ENCODE results near the gene CDH11.

CDH11 gene

DNA sequence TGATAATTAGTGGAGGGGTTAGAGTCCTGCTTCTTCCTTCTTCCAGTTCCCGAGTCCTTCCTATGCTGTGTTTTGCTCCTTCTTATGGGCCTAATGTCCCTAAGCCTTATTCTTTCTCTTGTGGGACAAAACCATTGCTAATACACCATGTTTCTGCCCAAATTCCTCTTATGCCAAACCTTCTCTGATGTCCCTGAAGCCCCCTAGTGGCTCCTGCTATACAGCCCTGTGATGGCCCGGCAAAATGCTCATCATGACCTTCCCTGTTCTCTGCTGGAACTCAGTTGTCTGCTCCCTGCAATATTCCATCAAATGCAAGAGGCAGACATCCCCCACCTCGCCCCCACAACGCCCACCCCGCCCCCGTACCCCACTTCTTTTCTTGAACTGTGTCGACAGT lies 171.6 kb downstream of the CDH11 start:
- Histone ChIP-seq H3K4me1 (ENCODE audit: control insufficient read depth, insufficient read depth, low read length, poor library complexity, severe bottlenecking) (no peaks in the 10 kb centered on the region), H3K9me3 (ENCODE audit: control insufficient read depth, low read length) (no peaks in the 10 kb centered on the region), H3K4me3 (ENCODE audit: insufficient read depth, low read depth, low read length, poor library complexity, severe bottlenecking) (no peak overlapping the region), H3K27me3 (replicated peaks; ENCODE audit: control insufficient read depth, insufficient read depth, low read length, poor library complexity, severe bottlenecking) (no peaks in the 10 kb centered on the region), H3K27ac (ENCODE audit: insufficient read depth, low read length, poor library complexity, severe bottlenecking) (no peak overlapping the region), H3K36me3 (ENCODE audit: control insufficient read depth, insufficient read depth, low read length) (no peaks in the 10 kb centered on the region)
- no peak for DNase-seq

DNA sequence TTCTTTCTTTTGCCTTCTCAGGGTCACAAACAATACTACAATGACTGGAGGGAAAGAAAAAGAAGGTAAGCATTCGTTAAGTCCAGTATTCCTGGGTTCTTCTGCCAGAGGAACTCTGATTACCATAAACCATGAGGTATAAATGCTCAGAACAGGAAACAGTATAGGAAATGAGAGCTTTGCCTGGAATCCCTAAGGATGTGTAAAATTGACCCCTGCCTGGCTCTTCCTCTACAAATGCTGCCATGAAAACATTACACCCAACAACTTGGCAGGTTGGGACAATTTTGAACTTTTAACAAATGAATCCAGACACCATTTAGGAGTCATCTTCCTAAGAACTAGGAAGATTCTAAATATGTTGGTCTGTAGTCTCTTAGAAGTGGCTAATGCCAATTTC lies 173.8 kb downstream of the CDH11 start:
- Histone ChIP-seq H3K27me3 (replicated peaks; ENCODE audit: control insufficient read depth, insufficient read depth, low read length, poor library complexity, severe bottlenecking) (no peaks in the 10 kb centered on the region), H3K4me1 (ENCODE audit: control insufficient read depth, insufficient read depth, low read length, poor library complexity, severe bottlenecking) (no peaks in the 10 kb centered on the region), H3K27ac (ENCODE audit: insufficient read depth, low read length, poor library complexity, severe bottlenecking) (no peak overlapping the region), H3K4me3 (ENCODE audit: insufficient read depth, low read depth, low read length, poor library complexity, severe bottlenecking) (no peak overlapping the region), H3K36me3 (ENCODE audit: control insufficient read depth, insufficient read depth, low read length) (no peaks in the 10 kb centered on the region), H3K9me3 (ENCODE audit: control insufficient read depth, low read length) (no peaks in the 10 kb centered on the region)
- no peak for DNase-seq

DNA sequence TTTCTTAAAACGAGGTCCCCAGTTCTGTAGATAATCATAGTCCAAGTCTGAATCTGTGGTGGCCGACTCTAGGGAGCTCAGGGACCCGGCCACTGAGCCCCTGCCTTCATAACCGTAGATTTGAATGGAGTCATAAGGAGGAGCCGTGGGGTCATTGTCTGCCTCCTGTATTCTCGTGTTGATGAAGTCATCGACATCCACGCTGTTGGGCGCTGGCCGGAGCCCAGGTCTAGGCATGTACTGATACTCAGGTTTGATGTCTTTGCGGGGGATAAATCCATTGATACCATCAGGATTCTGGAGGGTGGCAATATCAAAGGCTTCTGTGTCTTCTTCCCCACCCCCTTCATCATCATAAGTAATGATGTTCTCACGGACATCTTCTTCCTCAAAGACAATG lies 174.2 kb downstream of the CDH11 start:
- Histone ChIP-seq H3K4me3 (ENCODE audit: insufficient read depth, low read depth, low read length, poor library complexity, severe bottlenecking) (no peak overlapping the region), H3K36me3 (ENCODE audit: control insufficient read depth, insufficient read depth, low read length) (no peaks in the 10 kb centered on the region), H3K4me1 (ENCODE audit: control insufficient read depth, insufficient read depth, low read length, poor library complexity, severe bottlenecking) (no peaks in the 10 kb centered on the region), H3K27me3 (replicated peaks; ENCODE audit: control insufficient read depth, insufficient read depth, low read length, poor library complexity, severe bottlenecking) (no peaks in the 10 kb centered on the region), H3K27ac (ENCODE audit: insufficient read depth, low read length, poor library complexity, severe bottlenecking) (no peak overlapping the region), H3K9me3 (ENCODE audit: control insufficient read depth, low read length) (no peaks in the 10 kb centered on the region)
- no peak for DNase-seq

DNA sequence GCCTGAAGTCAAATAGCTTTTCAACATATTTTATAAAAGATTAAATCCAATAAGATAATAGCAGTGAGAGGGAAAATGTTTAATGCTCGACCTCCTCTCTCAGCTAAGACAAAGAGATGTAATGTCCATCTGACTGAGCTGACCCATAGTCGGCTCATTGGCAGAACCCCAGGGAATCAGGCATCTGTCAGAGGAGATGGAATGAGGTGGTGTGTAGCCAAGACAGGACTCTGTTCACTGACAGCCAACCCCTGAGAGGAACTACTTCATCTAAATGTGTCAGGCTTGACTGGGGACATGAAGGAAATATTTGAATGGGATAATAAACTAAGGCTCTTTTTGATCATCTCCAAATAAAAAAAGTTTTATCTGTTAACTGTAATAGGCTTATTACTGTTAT lies 188.0 kb downstream of the CDH11 start:
- Histone ChIP-seq H3K27me3 (replicated peaks; ENCODE audit: control insufficient read depth, insufficient read depth, low read length, poor library complexity, severe bottlenecking) (no peaks in the 10 kb centered on the region), H3K4me1 (ENCODE audit: control insufficient read depth, insufficient read depth, low read length, poor library complexity, severe bottlenecking) (no peaks in the 10 kb centered on the region), H3K36me3 (ENCODE audit: control insufficient read depth, insufficient read depth, low read length) (no peaks in the 10 kb centered on the region), H3K9me3 (ENCODE audit: control insufficient read depth, low read length) (no peaks in the 10 kb centered on the region), H3K27ac (ENCODE audit: insufficient read depth, low read length, poor library complexity, severe bottlenecking) (no peak overlapping the region), H3K4me3 (ENCODE audit: insufficient read depth, low read depth, low read length, poor library complexity, severe bottlenecking) (no peak overlapping the region)
- no peak for DNase-seq

DNA sequence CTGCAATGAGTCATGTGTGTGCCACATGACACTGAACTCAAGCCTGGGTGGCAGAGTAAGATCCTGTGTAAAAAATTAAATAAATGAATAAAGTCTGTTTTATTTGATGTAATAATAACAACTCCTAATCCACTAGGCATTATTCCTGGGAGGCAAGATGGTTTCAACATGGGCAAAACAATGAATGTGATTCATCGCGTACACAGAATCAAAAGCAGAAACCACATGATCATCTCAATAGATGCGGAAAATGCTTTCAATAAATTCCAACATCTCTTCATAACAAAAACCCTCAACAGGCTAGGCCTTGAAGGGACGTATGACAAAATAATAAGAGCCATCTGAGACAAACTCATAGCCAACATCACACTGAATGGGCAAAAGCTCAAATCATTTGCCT lies 195.4 kb downstream of the CDH11 start:
- Histone ChIP-seq H3K27me3 (replicated peaks; ENCODE audit: control insufficient read depth, insufficient read depth, low read length, poor library complexity, severe bottlenecking) (no peaks in the 10 kb centered on the region), H3K36me3 (ENCODE audit: control insufficient read depth, insufficient read depth, low read length) (no peaks in the 10 kb centered on the region), H3K4me1 (ENCODE audit: control insufficient read depth, insufficient read depth, low read length, poor library complexity, severe bottlenecking) (no peaks in the 10 kb centered on the region), H3K4me3 (ENCODE audit: insufficient read depth, low read depth, low read length, poor library complexity, severe bottlenecking) (no peak overlapping the region), H3K27ac (ENCODE audit: insufficient read depth, low read length, poor library complexity, severe bottlenecking) (no peak overlapping the region), H3K9me3 (ENCODE audit: control insufficient read depth, low read length) (peaks cover 5% of the 10 kb centered on the region)
- no peak for DNase-seq

DNA sequence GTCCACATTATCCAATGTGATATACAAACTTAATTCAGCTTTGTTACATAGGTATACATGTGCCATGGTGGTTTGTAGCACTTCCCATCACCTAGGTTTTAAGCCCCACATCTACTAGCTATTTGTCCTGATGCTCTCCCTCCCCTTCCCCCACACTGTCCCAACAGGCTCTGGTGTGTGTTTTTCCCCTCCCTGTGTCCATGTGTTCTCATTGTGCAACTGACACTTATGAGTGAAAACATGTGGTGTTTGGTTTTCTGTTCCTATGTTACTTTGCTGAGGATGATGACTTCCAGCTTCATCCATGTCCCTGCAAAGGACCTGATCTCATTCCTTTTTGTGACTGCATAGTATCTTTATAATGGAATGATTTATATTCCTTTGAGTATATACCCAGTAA lies 196.7 kb downstream of the CDH11 start:
- Histone ChIP-seq H3K4me1 (ENCODE audit: control insufficient read depth, insufficient read depth, low read length, poor library complexity, severe bottlenecking) (no peaks in the 10 kb centered on the region), H3K36me3 (ENCODE audit: control insufficient read depth, insufficient read depth, low read length) (no peaks in the 10 kb centered on the region), H3K27me3 (replicated peaks; ENCODE audit: control insufficient read depth, insufficient read depth, low read length, poor library complexity, severe bottlenecking) (no peaks in the 10 kb centered on the region), H3K4me3 (ENCODE audit: insufficient read depth, low read depth, low read length, poor library complexity, severe bottlenecking) (no peak overlapping the region), H3K9me3 (ENCODE audit: control insufficient read depth, low read length) (peaks cover 5% of the 10 kb centered on the region), H3K27ac (ENCODE audit: insufficient read depth, low read length, poor library complexity, severe bottlenecking) (no peak overlapping the region)
- DNase-seq, result no peak

DNA sequence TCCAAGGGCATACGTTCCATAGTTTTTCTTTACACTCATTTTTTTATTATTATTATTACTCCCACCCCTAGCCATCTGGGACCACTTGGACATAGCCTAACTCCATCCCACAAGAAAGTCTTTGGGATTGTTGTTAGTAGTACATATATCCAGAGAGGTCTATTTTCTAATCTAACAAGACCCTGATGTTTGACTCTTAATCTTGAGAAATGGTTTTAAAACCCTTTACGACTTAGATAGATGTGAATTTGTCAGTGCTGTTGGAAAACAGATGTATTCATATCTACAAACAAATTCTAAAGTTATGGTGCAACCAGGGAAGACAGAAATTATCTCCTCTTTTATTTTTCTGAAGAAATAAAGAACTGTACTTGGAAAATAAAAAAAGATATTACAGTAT lies 197.8 kb downstream of the CDH11 start:
- Histone ChIP-seq H3K27ac (ENCODE audit: insufficient read depth, low read length, poor library complexity, severe bottlenecking) (no peak overlapping the region), H3K4me1 (ENCODE audit: control insufficient read depth, insufficient read depth, low read length, poor library complexity, severe bottlenecking) (no peaks in the 10 kb centered on the region), H3K9me3 (ENCODE audit: control insufficient read depth, low read length) (peaks cover 5% of the 10 kb centered on the region), H3K4me3 (ENCODE audit: insufficient read depth, low read depth, low read length, poor library complexity, severe bottlenecking) (no peak overlapping the region), H3K36me3 (ENCODE audit: control insufficient read depth, insufficient read depth, low read length) (no peaks in the 10 kb centered on the region), H3K27me3 (replicated peaks; ENCODE audit: control insufficient read depth, insufficient read depth, low read length, poor library complexity, severe bottlenecking) (no peaks in the 10 kb centered on the region)
- no peak for DNase-seq

DNA sequence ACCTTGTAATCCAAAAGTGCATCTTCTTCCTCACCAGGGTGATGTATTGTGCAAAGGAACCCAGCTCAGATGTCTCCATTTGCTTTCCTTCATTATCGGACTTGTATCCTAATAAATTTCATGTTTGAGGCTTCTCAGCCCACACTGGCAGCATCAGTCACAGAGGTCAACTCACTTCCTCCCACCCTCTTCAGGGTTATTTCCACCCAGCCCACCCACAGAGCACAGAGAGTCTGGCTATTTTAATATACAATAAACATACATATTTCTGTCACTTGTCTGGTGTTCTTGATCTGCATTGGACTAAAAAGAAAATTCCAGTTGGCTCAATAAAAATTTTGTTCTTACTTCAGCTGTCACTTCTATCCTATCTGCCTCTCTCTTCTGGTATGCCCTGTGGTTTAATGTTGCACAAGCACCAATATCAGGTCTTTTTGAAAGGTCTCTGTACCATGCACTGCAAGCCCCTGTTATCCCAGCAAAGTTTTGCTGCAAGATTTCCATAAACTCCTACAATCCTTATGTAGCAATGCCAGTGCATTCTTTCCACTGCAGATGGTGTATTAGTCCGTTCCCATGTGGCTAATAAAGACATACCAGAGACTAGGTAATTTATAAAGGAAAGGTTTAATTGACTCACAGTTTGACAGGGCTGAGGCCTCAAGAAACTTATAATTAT lies 201.8 kb downstream of the CDH11 start:
- Histone ChIP-seq H3K9me3 (ENCODE audit: control insufficient read depth, low read length) (no peaks in the 10 kb centered on the region), H3K27me3 (replicated peaks; ENCODE audit: control insufficient read depth, insufficient read depth, low read length, poor library complexity, severe bottlenecking) (no peaks in the 10 kb centered on the region), H3K27ac (ENCODE audit: insufficient read depth, low read length, poor library complexity, severe bottlenecking) (no peak overlapping the region), H3K4me3 (ENCODE audit: insufficient read depth, low read depth, low read length, poor library complexity, severe bottlenecking) (no peak overlapping the region), H3K36me3 (ENCODE audit: control insufficient read depth, insufficient read depth, low read length) (no peaks in the 10 kb centered on the region), H3K4me1 (ENCODE audit: control insufficient read depth, insufficient read depth, low read length, poor library complexity, severe bottlenecking) (no peaks in the 10 kb centered on the region)
- DNase-seq, result no peak

DNA sequence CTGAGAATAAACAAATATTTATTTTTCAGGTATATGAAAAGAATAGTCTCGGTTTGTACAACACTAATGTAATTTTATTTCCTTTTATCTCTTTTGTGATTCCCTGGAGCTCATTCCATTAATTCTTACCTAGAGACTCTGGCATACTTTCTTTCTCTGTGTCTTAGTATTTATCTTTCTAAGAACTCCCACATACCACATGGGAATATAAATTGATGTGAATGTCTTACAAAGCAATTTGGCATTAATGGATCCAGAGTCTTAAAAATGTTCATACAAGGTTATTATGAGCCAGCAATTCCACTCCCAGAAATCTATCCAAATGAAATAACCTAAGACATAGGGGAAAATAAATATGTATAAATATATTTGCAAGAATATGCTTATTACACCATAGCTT lies 202.7 kb downstream of the CDH11 start:
- Histone ChIP-seq H3K27me3 (replicated peaks; ENCODE audit: control insufficient read depth, insufficient read depth, low read length, poor library complexity, severe bottlenecking) (no peaks in the 10 kb centered on the region), H3K4me3 (ENCODE audit: insufficient read depth, low read depth, low read length, poor library complexity, severe bottlenecking) (no peak overlapping the region), H3K9me3 (ENCODE audit: control insufficient read depth, low read length) (no peaks in the 10 kb centered on the region), H3K36me3 (ENCODE audit: control insufficient read depth, insufficient read depth, low read length) (no peaks in the 10 kb centered on the region), H3K4me1 (ENCODE audit: control insufficient read depth, insufficient read depth, low read length, poor library complexity, severe bottlenecking) (no peaks in the 10 kb centered on the region), H3K27ac (ENCODE audit: insufficient read depth, low read length, poor library complexity, severe bottlenecking) (no peak overlapping the region)
- no peak for DNase-seq

DNA sequence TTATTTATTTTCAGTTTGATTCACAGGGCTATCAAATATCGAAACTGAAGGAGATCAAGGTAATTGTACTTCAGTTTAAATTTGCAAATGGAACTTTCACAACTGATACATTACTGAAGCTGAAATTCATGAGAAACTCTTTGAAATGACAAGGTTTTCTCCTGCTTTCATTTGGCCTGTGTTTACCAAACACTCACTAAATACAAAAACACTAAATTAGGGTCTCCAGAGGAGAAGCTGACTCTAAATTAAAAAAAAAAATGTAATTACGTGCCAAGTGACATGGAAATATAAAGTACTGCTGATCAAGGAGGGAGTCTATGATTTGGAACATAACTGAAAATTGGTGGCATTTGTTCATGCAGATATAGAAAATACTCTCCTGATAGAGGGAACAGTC lies 205.8 kb downstream of the CDH11 start:
- no peak for DNase-seq
- Histone ChIP-seq H3K4me1 (ENCODE audit: control insufficient read depth, insufficient read depth, low read length, poor library complexity, severe bottlenecking) (no peaks in the 10 kb centered on the region), H3K4me3 (ENCODE audit: insufficient read depth, low read depth, low read length, poor library complexity, severe bottlenecking) (no peak overlapping the region), H3K9me3 (ENCODE audit: control insufficient read depth, low read length) (no peaks in the 10 kb centered on the region), H3K27me3 (replicated peaks; ENCODE audit: control insufficient read depth, insufficient read depth, low read length, poor library complexity, severe bottlenecking) (no peaks in the 10 kb centered on the region), H3K27ac (ENCODE audit: insufficient read depth, low read length, poor library complexity, severe bottlenecking) (no peak overlapping the region), H3K36me3 (ENCODE audit: control insufficient read depth, insufficient read depth, low read length) (no peaks in the 10 kb centered on the region)

Measured in effector memory CD4-positive, alpha-beta T cell (primary cell).